ENCODE data around the gene FGD6.

Gene FGD6

GRCh38 chr12:95230313-95230712 is 13.0 kb upstream of the FGD6 start:
- H3K27ac ChIP-seq = peak overlapping the region; percentile 41
- TF ChIP-seq, protein P1, sequence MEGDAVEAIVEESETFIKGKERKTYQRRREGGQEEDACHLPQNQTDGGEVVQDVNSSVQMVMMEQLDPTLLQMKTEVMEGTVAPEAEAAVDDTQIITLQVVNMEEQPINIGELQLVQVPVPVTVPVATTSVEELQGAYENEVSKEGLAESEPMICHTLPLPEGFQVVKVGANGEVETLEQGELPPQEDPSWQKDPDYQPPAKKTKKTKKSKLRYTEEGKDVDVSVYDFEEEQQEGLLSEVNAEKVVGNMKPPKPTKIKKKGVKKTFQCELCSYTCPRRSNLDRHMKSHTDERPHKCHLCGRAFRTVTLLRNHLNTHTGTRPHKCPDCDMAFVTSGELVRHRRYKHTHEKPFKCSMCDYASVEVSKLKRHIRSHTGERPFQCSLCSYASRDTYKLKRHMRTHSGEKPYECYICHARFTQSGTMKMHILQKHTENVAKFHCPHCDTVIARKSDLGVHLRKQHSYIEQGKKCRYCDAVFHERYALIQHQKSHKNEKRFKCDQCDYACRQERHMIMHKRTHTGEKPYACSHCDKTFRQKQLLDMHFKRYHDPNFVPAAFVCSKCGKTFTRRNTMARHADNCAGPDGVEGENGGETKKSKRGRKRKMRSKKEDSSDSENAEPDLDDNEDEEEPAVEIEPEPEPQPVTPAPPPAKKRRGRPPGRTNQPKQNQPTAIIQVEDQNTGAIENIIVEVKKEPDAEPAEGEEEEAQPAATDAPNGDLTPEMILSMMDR (conservative IDR thresholded peaks at IDR 0.05) = no peak

GRCh38 chr12:95229636-95230035 is 12.4 kb upstream of the FGD6 start:
- H3K27ac ChIP-seq = no peak overlapping the region
- TF ChIP-seq, protein P1 (conservative IDR thresholded peaks at IDR 0.05) = no peak

GRCh38 chr12:95228617-95229016 is 11.3 kb upstream of the FGD6 start:
- TF ChIP-seq, protein P1 (conservative IDR thresholded peaks at IDR 0.05) = no peak
- no peak overlapping the region for H3K27ac ChIP-seq

DNA sequence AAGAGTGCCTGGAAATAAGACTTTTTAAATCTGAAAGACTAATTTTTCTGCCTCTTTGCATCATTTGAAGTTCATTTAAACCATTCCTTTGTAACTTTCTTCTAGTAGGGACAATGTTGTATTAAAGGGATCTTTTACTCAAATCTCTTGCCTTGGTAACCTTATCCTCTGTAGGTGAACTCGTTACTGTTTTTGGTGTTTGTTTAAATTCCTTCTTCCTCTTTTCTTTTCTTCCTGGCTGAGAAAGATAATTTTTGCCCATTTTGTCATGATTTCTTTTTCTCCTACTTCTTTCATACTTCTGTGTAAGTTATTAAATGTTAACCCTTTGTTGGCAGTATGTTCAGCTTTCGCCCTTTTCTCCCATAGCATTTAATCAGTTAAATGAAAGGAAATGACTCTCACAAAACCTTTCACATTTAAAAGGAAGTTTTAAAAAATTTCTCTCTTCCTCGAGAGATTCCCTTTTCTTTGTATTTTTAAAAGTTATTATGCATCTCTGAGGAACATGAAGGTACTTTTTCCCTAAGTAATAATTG is 10.6 kb upstream of the FGD6 start:
- no peak overlapping the region for H3K27ac ChIP-seq
- TF ChIP-seq, protein P1 (conservative IDR thresholded peaks at IDR 0.05) = no peak

- TF ChIP-seq, protein P1 (conservative IDR thresholded peaks at IDR 0.05) = no peak
- no peak overlapping the region for H3K27ac ChIP-seq
Measured at GRCh38 chr12:95225645-95226212, 8.5 kb upstream of the FGD6 start.

DNA sequence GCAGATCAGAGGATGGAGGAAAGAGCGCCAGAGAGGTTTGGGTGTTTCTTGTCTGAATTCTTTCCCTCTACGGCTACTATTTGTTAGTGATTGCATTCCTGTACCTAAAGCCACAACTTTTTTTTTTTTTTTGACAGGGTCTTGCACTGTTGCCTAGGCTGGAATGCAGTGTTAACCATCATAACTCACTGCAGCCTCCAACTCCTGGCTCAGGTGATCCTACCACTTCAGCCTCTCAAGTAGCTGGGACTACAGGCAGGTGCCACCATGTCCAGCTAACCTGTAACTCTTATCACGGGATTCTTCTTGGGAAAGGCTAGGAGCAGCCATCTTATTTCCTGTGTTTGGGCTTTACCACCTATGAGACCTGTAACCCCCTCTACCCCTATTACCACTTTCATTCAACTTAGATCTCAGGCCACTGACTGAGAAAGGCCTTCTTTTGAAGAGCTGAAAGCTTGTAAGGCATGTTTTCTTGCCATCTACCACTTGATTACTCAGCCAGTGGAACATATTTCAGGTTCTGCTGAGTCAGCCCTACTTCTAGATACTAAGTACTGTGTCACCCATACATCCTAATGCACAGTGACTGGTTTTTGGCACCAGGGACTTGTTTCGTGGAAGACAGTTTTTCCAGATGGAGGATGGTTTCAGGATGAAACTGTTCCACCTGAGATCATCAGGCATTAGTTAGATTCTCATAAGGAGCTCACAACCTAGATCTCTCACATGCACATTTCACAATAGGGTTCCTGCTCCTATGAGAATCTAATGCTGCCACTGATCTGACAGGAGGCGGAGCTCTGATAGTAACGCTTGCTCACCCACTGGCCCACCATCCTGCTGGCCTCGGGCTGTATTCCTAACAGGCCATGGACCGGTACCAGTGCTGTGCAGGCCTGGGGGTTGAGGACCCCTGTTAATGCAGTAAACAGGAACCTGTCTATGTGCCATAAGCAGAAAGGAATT is 7.2 kb upstream of the FGD6 start:
- TF ChIP-seq, protein P1 (conservative IDR thresholded peaks at IDR 0.05) = no peak
- H3K27ac ChIP-seq = no peak overlapping the region

DNA sequence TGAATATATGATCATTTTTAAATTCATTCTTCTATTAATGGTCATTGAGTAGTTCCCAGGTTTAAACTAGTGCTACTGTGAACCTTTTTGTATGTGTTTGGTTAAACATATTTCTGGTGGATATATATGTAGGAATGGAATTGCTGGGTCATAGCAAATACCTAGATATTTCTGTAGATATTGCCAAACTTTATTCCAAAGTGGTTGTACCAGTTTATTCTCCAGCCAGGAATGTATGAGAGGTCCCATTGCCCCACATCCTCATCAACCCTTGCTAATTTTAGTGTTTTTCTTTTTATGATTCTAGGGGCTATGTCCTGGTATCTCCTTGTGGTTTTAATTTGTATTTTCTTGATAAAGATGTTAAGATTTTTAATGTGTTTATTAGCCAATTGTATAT is 3.5 kb upstream of the FGD6 start:
- H3K27ac ChIP-seq = peak overlapping the region; percentile 94
- TF ChIP-seq, protein P1 (conservative IDR thresholded peaks at IDR 0.05) = no peak

Measured in VCaP (cell line).